HepG2 (cell line): ENCODE results near the gene CAST. TPM values are rescaled to one million over a fixed set of nuclear protein-coding genes. Genes with fewer than 3 reads are reported as not detected.

Source experiments
- BCL6 ChIP-seq: IDR thresholded peaks from 2 replicates; pipeline ENCODE4 v1.6.1; 2016; ENCODE audit warnings: missing genetic modification reagents, missing compliant biosample characterization
- CC2D1A ChIP-seq: sonication (generic); formaldehyde crosslinking; IDR thresholded peaks from 2 replicates; pipeline ENCODE4 v1.8.1; 2023; ENCODE audit warnings: mild to moderate bottlenecking, missing genetic modification reagents
- CENPX ChIP-seq: sonication (generic); formaldehyde crosslinking; IDR thresholded peaks from 2 replicates; pipeline ENCODE4 v1.9.0; 2021; ENCODE audit warnings: mild to moderate bottlenecking, missing genetic modification reagents, moderate library complexity
- E2F1 ChIP-seq: sonication (generic); formaldehyde crosslinking; IDR thresholded peaks from 2 replicates; pipeline ENCODE4 v1.5.0; 2020; ENCODE audit warnings: missing genetic modification reagents
- EHMT2 ChIP-seq: fragments of 200-600 bp; sonication (generic); IDR thresholded peaks from 2 replicates; pipeline ENCODE4 v1.7.0; 2017; ENCODE audit warnings: antibody characterized with exemption, low read depth, low read length, borderline replicate concordance
- FOXA1 ChIP-seq, 2 experiments: fragments of 450-650 bp in 1 of 2; sonication (generic) in 1 of 2; formaldehyde crosslinking in 1 of 2; IDR thresholded peaks; 2 replicates each; pipeline versions ENCODE4 v1.4.0 to v1.6.1; 2016 to 2020; ENCODE audit warnings: missing genetic modification reagents in 1 of 2
- GFI1 ChIP-seq: sonication (generic); formaldehyde crosslinking; IDR thresholded peaks from 2 replicates; pipeline ENCODE4 v1.5.0; 2020; ENCODE audit warnings: missing genetic modification reagents, mild to moderate bottlenecking, borderline replicate concordance
- HIVEP1 ChIP-seq: sonication (generic); formaldehyde crosslinking; IDR thresholded peaks from 2 replicates; pipeline ENCODE4 v1.4.0; 2020; ENCODE audit warnings: mild to moderate bottlenecking, missing genetic modification reagents
- HNF1B ChIP-seq: sonication (generic); formaldehyde crosslinking; IDR thresholded peaks from 2 replicates; pipeline ENCODE4 v1.5.1; 2020; ENCODE audit warnings: mild to moderate bottlenecking, moderate library complexity, missing genetic modification reagents
- MAF1 ChIP-seq: sonication (generic); formaldehyde crosslinking; IDR thresholded peaks from 2 replicates; pipeline ENCODE4 v1.5.0; 2020; ENCODE audit warnings: missing genetic modification reagents, borderline replicate concordance
- PRDM15 ChIP-seq: sonication (generic); formaldehyde crosslinking; IDR thresholded peaks from 2 replicates; pipeline ENCODE4 v1.4.0; 2020; ENCODE audit warnings: missing genetic modification reagents
- RAD21 ChIP-seq: fragments of 450-650 bp; formaldehyde crosslinking; IDR thresholded peaks from 2 replicates; pipeline ENCODE4 v1.5.0; 2020; ENCODE audit warnings: mild to moderate bottlenecking
- REL ChIP-seq: sonication (generic); formaldehyde crosslinking; conservative IDR thresholded peaks from 2 replicates; pipeline ENCODE4 v1.8.0; 2022; ENCODE audit warnings: mild to moderate bottlenecking, missing genetic modification reagents, moderate library complexity
- TFE3 ChIP-seq: IDR thresholded peaks from 2 replicates; pipeline ENCODE4 v1.6.1; 2016
- ZBTB46 ChIP-seq: sonication (generic); formaldehyde crosslinking; IDR thresholded peaks from 2 replicates; pipeline ENCODE4 v1.4.0; 2020; ENCODE audit warnings: mild to moderate bottlenecking, missing genetic modification reagents, borderline replicate concordance
- ZNF367 ChIP-seq: sonication (generic); formaldehyde crosslinking; IDR thresholded peaks from 2 replicates; pipeline ENCODE4 v1.4.0; 2020; ENCODE audit warnings: missing genetic modification reagents, borderline replicate concordance
- ZNF460 ChIP-seq: sonication (generic); formaldehyde crosslinking; IDR thresholded peaks from 2 replicates; pipeline ENCODE4 v1.5.1; 2020; ENCODE audit warnings: missing genetic modification reagents, mild to moderate bottlenecking, borderline replicate concordance
- ZNF547 ChIP-seq: sonication (generic); formaldehyde crosslinking; IDR thresholded peaks from 2 replicates; pipeline ENCODE4 v1.5.1; 2020; ENCODE audit warnings: mild to moderate bottlenecking, missing genetic modification reagents
- ZNF775 ChIP-seq: sonication (generic); formaldehyde crosslinking; IDR thresholded peaks from 2 replicates; pipeline ENCODE4 v1.4.0; 2020; ENCODE audit warnings: missing genetic modification reagents, mild to moderate bottlenecking, moderate library complexity, borderline replicate concordance
- polyA plus RNA-seq, 8 experiments: library from polyadenylated mRNA; depleted of rRNA in 3 of 8; stranded (reverse) in 7 of 8; unstranded in 1 of 8; fragments of >200 nt; fragmentation: Illumina TruSeq in 4 of 8; extraction: Trizol in 4 of 8; gene quantifications; 2 replicates each; pipeline versions ENCODE4 v1.2.1 to v1.2.3, GENCODE V29; 2011 to 2016; ENCODE audit warnings: low read depth in 4 of 8, missing spikeins in 1 of 8, mixed read lengths in 1 of 8; ENCODE audit not compliant: insufficient read depth in 1 of 8
- total RNA-seq, 5 experiments: library from RNA; depleted of rRNA; stranded (reverse); fragments of >200 nt; fragmentation: Illumina TruSeq; extraction: Trizol; gene quantifications; 2 replicates each; pipeline ENCODE4 v1.2.3, GENCODE V29; 2016; ENCODE audit warnings: low read depth in 1 of 5

Gene CAST
- total and polyA plus RNA-seq, 2 of the 13 experiments (the other 11 are each of a cell fraction or from before 2014, with no cell fraction given), result 42.1 to 67.6 TPM

- TF ChIP-seq EHMT2 (no peak), CC2D1A (CRISPR knock-in tag) (no peak), CENPX (CRISPR knock-in tag) (no peak), HNF1B (0 out of 2 replicates have a peak, but pooled peaks have one; percentile 18), RAD21 (no peak), FOXA1 (IDR thresholded peaks at IDR 0.05) (no peak), FOXA1 (CRISPR knock-in tag; IDR thresholded peaks at IDR 0.05) (peak; percentile 64), HIVEP1 (no peak; the same call in 1 of the 2 replicates), ZNF775 (CRISPR knock-in tag) (no peak), BCL6 (CRISPR knock-in tag) (0 out of 2 replicates have a peak, but pooled peaks have one; percentile 4), ZNF547 (CRISPR knock-in tag) (peak; percentile 11; the same call in 1 of the 2 replicates), PRDM15 (CRISPR knock-in tag) (peak; percentile 73; the same call in 1 of the 2 replicates), REL (CRISPR knock-in tag) (no peak), ZNF367 (CRISPR knock-in tag) (no peak), ZBTB46 (no peak), E2F1 (no peak), GFI1 (CRISPR knock-in tag) (0 out of 2 replicates have a peak, but pooled peaks have one; percentile 33), ZNF460 (CRISPR knock-in tag) (no peak), TFE3 (CRISPR knock-in tag) (no peak), MAF1 (CRISPR knock-in tag) (no peak)
These were observed 746 bp downstream of the CAST start (continued) for GRCh38 chr5:96662725-96663518.
